ENCODE results near the gene PACSIN3.

The PACSIN3 gene

GRCh38 chr11:47186076-47186699, at the start of gene PACSIN3:
Gene PACSIN3, minus strand, starts transcription at chr11:47186434. Its CDS starts 3,707 bp downstream, at chr11:47182727.
- no peak within 1 kb of the TSS for H3K27ac ChIP-seq (ENCODE audit: low read depth, low read length)
- H3K79me2 ChIP-seq (ENCODE audit: control insufficient read depth, low read length) = no peaks in the 10 kb centered on the region
- H4K20me1 ChIP-seq (ENCODE audit: control insufficient read depth, insufficient read depth, low read depth, low read length) = no peaks in the 10 kb centered on the region
- peaks cover 19% of the 10 kb centered on the region for H3K4me1 ChIP-seq (ENCODE audit: control insufficient read depth, low read length)
- H3K36me3 ChIP-seq (ENCODE audit: control insufficient read depth, low read length) = no peaks in the 10 kb centered on the region
- H3K9me2 ChIP-seq (replicated peaks; ENCODE audit: control insufficient read depth, low read length) = no peaks in the 10 kb centered on the region
- H3K27me3 ChIP-seq (ENCODE audit: control insufficient read depth, low read length) = peaks cover 37% of the 10 kb centered on the region
- H3K9me3 ChIP-seq (ENCODE audit: control insufficient read depth, insufficient read depth, low read length) = no peaks in the 10 kb centered on the region
- no peaks in the 10 kb centered on the region for H3F3A ChIP-seq (ENCODE audit: control insufficient read depth, insufficient read depth)
- TF ChIP-seq CTCF (IDR thresholded peaks at IDR 0.05; ENCODE audit: low read depth, low read length, poor library complexity, severe bottlenecking) = no peak
- no peak; the same call in 1 of the 2 replicates for TF ChIP-seq EZH2phosphoT487 (IDR thresholded peaks at IDR 0.05; ENCODE audit: borderline replicate concordance, low read length)
- peak within 1 kb of the TSS; percentile 70 for H3K4me3 ChIP-seq (ENCODE audit: low read length)
- peak within 1 kb of the TSS; percentile 79 for H3K4me2 ChIP-seq (ENCODE audit: low read length)

- H3K9me2 ChIP-seq (replicated peaks; ENCODE audit: control insufficient read depth, low read length) = no peaks in the 10 kb centered on the region
- H3K4me3 ChIP-seq (ENCODE audit: low read length) = no peak overlapping the region
- H3K27ac ChIP-seq (ENCODE audit: low read depth, low read length) = no peak overlapping the region
- no peaks in the 10 kb centered on the region for H3K79me2 ChIP-seq (ENCODE audit: control insufficient read depth, low read length)
- peaks cover 6% of the 10 kb centered on the region; the same call in 1 of the 2 replicates for H3F3A ChIP-seq (ENCODE audit: control insufficient read depth, insufficient read depth)
- H3K4me2 ChIP-seq (ENCODE audit: low read length) = no peak overlapping the region
- no peaks in the 10 kb centered on the region for H3K27me3 ChIP-seq (ENCODE audit: control insufficient read depth, low read length)
- TF ChIP-seq CTCF (IDR thresholded peaks at IDR 0.05; ENCODE audit: low read depth, low read length, poor library complexity, severe bottlenecking) (no peak), EZH2phosphoT487 (IDR thresholded peaks at IDR 0.05; ENCODE audit: borderline replicate concordance, low read length) (no peak)
- no peaks in the 10 kb centered on the region for H3K9me3 ChIP-seq (ENCODE audit: control insufficient read depth, insufficient read depth, low read length)
- no peaks in the 10 kb centered on the region for H4K20me1 ChIP-seq (ENCODE audit: control insufficient read depth, insufficient read depth, low read depth, low read length)
- H3K36me3 ChIP-seq (ENCODE audit: control insufficient read depth, low read length) = peaks cover 29% of the 10 kb centered on the region
- H3K4me1 ChIP-seq (ENCODE audit: control insufficient read depth, low read length) = peaks cover 21% of the 10 kb centered on the region
Observed at GRCh38 chr11:47235163-47235562, 48.9 kb upstream of the PACSIN3 start.

GRCh38 chr11:47234669-47235100, 48.5 kb upstream of the PACSIN3 start:
- Histone ChIP-seq H3K27me3 (ENCODE audit: control insufficient read depth, low read length) (no peaks in the 10 kb centered on the region), H3K4me2 (ENCODE audit: low read length) (no peak overlapping the region), H3K9me2 (replicated peaks; ENCODE audit: control insufficient read depth, low read length) (no peaks in the 10 kb centered on the region), H3F3A (ENCODE audit: control insufficient read depth, insufficient read depth) (peaks cover 6% of the 10 kb centered on the region; the same call in 1 of the 2 replicates), H3K4me3 (ENCODE audit: low read length) (no peak overlapping the region), H3K9me3 (ENCODE audit: control insufficient read depth, insufficient read depth, low read length) (no peaks in the 10 kb centered on the region), H3K79me2 (ENCODE audit: control insufficient read depth, low read length) (no peaks in the 10 kb centered on the region), H3K27ac (ENCODE audit: low read depth, low read length) (no peak overlapping the region), H3K36me3 (ENCODE audit: control insufficient read depth, low read length) (peaks cover 24% of the 10 kb centered on the region), H3K4me1 (ENCODE audit: control insufficient read depth, low read length) (peaks cover 23% of the 10 kb centered on the region), H4K20me1 (ENCODE audit: control insufficient read depth, insufficient read depth, low read depth, low read length) (no peaks in the 10 kb centered on the region)
- TF ChIP-seq CTCF (IDR thresholded peaks at IDR 0.05; ENCODE audit: low read depth, low read length, poor library complexity, severe bottlenecking) = no peak
- no peak for TF ChIP-seq EZH2phosphoT487 (IDR thresholded peaks at IDR 0.05; ENCODE audit: borderline replicate concordance, low read length)
